ENCODE measurements around the gene IFT172.
A peak's percentile ranks its signal among the peaks of the same experiment; 100 is the strongest.

The IFT172 gene

DNA sequence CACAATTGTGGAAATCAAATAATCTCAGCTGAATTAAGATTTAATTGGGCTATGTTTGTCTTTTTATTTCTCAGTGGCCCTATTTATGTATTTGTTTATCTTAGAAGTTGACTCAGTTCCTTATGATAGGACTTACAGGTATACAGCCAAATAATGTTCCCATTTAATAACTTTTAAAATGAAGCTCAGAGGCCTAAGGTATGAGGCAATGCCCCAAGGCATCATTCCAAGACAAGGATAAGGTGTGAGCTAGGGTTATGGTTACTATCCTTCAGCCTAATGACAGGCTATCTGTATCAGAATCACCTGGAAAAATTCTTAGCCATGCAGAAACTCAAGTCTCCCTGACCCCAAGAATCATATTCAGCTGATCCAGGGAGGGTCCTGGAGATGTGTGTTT, 68.5 kb downstream of the IFT172 start:
- no peak for DNase-seq

DNA sequence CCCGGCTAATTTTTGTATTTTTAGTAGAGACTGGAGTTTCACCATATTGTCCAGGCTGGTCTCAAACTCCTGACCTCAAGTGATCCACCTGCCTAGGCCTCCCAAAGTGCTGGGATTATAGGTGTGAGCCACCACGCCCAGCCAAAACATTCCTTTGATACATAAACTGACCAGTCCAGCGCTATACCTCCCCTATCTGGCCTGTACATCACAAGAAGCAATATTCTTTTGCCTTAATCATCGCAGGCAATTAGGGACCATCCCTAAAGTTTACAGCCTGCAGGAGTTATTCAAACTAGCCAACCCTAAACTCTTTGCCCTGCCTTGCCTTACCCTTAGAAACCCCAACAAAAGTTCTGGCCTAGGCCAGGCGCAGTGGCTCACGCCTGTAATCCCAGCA, 73.4 kb downstream of the IFT172 start:
- DNase-seq: no peak

DNA sequence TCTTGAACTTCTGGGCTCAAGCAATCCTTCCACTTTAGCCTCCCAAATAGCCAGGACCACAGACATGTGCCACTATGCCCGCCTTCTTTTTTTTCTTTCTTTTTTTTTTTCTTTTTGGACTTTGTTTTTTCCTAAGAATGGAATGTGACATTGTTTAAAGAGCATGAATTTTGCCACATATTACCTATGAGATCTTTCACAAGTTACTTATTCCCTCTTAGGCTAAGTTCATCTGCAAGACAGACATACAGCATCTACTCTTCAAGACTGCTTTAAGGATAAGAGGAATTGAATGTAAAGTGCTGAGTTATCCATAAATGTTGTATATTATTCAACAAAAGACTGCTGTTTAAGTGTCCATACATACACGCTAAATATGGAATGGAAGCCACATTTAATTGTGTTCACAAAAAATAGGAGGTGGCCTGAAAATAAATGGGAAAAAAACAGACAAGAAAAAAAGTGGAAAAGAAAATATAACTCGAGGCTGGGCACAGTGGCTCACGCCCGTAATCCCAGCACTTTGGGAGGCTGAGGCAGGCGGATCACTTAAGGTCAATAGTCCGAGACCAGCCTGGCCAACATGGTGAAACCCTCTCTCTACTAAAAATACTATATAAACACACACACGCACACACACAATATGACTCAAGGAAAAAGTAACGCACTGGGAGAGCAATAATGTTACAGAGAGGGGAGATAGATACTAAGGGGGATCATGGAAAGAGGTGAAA, 77.0 kb downstream of the IFT172 start:
- no peak for DNase-seq

DNA sequence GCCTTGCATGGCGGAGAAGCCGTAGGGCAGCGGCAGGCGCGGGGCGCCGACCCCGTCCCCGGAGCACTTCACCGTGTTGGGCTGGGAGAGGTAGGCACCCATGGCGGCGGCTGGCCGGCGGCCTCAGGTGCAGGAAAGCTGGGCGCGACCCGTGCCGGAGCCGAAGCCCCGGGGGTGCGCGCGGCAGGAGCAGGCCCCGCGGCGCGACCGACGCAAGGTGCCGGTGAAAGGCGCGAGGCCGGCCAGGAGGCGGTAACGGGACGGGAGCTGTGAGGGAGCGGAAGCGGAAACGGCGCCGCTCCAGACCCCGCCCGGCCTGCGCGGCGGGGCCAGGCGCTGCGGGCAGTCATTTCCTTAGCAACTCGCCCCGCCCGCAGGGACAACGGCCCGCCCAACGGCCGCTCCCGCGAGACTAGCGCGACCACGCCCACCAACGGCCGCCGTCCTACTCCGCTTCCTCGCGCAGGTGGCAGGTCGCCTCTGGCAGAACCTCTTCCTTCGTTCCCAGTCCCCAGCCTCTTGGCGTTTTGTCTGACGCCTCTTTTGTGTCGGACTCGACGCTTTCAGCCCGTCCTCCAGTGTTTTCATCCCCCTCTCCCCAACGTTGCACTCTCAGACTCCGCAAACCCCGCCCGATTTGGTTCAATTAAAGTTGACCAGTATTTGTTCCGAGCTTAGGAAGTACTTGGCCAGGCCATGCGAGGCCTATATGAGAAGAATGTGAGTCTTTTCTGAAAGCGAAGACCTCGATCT, 80.0 kb downstream of the IFT172 start, which contains the start of gene PPM1G:
Gene PPM1G (minus strand): TSS at position 271 of the 753 bp plus-strand sequence. CDS start 169 bp downstream, at position 102.
- DNase-seq: peak; percentile 98

DNA sequence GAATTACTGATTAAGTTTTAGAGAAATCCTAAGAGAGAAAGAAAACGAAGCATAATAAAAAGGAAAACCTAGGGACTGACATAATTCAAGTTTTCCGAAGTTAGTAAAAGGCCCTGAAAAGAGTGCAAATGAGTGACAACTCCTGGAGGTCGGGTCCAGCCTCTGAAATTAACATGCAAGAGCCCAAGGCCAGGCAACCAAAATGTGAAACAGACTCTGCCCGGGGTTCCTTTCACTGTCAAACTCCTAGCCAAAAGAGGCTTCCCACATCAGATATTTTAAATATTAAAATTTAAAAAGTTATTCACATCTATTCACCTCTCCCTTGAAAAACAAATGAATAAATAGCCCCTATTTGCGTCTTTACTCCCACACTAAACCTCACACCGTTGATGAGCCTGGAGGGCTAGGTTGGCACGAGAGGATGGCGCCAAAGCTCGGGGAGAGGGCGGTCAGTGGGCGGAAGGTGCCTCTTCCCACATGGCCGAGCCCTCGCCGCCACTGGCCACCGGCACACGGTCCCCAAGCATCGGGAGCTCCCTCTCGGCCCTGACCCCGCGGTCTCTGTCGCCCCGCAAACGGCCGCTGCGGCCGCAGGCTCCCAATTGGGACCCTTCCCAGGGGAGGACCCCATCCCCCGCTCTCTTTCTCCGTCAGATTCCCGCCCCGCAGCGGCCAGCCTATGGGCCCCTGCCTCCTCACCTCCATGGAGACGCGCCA, 80.8 kb downstream of the IFT172 start:
- DNase-seq: no peak

DNA sequence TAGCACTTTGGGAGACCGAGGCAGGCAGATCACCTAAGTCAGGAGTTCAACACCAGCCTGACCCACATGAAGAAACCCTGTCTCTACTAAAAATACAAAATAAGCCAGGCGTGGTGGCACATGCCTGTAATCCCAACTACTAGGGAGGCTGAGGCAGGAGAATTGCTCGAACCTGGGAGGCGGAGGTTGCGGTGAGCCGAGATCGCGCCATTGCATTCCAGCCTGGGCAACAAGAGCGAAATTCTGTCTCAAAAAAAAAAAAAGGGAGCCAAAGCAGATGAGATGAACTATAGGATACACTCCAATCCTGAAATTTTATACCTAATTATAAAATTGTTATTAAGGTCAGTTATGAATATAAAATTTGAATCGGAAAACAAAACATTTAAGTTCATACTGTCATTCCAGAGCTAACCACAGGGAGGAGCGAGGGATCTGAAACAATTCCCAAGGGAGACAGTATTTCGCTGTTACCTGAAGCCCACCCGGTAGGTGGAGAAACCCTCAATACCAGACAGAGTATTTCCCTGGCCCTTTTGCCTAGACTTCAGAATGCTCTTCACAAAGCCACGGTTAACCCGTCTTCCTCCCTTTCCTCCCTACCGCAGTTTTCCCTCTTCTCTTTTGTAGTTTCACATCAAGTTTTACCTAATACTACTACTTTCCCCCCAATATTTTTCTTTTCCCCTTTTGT, 81.6 kb downstream of the IFT172 start:
- no peak for DNase-seq

DNA sequence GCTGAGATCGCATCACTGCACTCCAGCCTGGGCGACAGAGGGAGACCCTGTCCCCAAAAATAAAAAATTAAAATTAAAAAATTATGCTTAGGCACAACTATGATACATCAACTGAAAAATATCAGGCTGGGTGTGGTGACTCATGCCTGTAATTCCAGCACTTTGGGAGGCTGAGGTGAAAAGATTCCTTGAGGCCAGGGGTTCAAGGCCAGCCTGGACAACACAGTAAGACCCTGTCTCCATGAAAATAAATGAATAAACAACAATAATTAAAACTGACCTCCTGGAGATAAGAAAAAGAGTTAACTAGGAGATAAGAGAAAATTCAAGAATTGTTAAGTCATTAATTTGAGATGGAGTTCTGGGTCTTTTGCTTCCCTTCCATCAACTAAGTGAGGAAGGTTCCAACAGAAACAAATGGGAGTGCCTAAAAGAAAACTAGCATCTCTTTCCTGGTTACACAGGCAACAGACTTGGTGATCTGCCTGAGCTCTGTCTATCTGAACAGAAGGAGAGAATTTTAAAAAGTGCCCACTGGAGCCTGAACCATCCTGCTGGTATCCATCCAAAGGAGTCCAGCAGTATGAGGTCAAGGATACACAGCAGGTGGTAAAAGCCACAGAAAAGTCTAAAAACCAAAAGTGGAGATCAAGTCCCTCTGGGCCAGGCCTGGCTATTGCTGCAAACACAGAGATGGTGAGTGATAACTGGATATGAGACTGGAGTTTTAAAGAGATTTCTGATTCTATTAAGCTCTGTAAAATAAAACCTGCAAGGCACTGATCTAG, 89.0 kb downstream of the IFT172 start:
- no peak for DNase-seq

DNA sequence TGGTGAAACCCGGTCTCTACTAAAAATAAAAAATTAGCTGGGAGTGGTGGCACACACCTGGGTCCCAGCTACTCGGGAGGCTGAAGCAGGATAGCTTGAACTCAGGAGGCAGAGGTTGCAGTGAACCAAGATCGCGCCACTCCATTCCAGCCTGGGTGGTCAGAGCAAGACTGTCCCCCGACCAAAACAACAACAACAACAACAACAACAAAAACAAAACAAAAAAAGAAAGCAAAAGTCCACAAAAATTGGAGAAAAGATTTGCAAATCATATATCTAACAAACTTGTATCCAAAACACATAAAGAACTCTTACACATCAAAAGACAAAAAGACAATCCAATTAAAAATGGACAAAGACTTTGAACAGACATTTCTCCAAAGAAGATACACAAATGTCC, 90.6 kb downstream of the IFT172 start:
- DNase-seq: no peak

Data from CD4-positive, alpha-beta T cell treated with Interleukin-6 for 4 hours (primary cell).